Stimulated activated effector memory CD8-positive, alpha-beta T cell treated with anti-CD3 and anti-CD28 coated beads, Interleukin-12 subunit alpha, Interleukin-12 subunit beta, amount 100 ng/mL, for 72 hours (primary cell): ENCODE data around the gene EIF2S2.
A peak's percentile ranks its signal among the peaks of the same experiment; 100 is the strongest.
"Not testable (repeated sequence)": the region's sequence is repeated elsewhere in the genome, so short reads cannot be mapped to it uniquely, and the experiment has no call there.

Experiments used
- ATAC-seq: fragments of 150-1000 bp; cut with Tn5 transposase; 2 replicates; pipeline ENCODE4 v1.10.0; 2021
- DNase-seq, 2 donors: peaks; one replicate each; pipeline ENCODE4 v3.0.0; 2021 to 2022; ENCODE audit warnings: low spot score in 2 of 2
- H3K27ac Mint-ChIP-seq: one replicate; pipeline ENCODE4 v1.8.0; 2022; ENCODE audit warnings: mild to moderate bottlenecking, mixed read lengths
- H3K36me3 Mint-ChIP-seq: one replicate; pipeline ENCODE4 v1.8.0; 2022; ENCODE audit warnings: mild to moderate bottlenecking, mixed read lengths
- H3K4me1 Mint-ChIP-seq: one replicate; pipeline ENCODE4 v1.8.0; 2022; ENCODE audit warnings: mixed read lengths
- H3K4me3 Mint-ChIP-seq: one replicate; pipeline ENCODE4 v1.8.0; 2022; ENCODE audit warnings: mild to moderate bottlenecking, mixed read lengths
- H3K9me3 Mint-ChIP-seq: one replicate; pipeline ENCODE4 v1.8.0; 2022; ENCODE audit warnings: mixed read lengths

EIF2S2 gene

GRCh38 chr20:34111702-34112599, at the start of gene EIF2S2:
Gene EIF2S2 (minus strand): TSS chr20:34112243. CDS start chr20:34112110, 133 bp downstream.
- Mint-ChIP-seq H3K4me3 (peak within 1 kb of the TSS; percentile 95), H3K27ac (peak within 1 kb of the TSS; percentile 99), H3K9me3 (no peaks in the 10 kb centered on the region), H3K36me3 (peaks cover 57% of the 10 kb centered on the region), H3K4me1 (peaks cover 48% of the 10 kb centered on the region)
- ATAC-seq (peak; percentile 93), DNase-seq (peak; percentile 89 to 95)

- not testable (repeated sequence) for ATAC-seq
Measured at GRCh38 chr20:34157697-34158096, 45.7 kb upstream of the EIF2S2 start.

GRCh38 chr20:34155836-34156235, 43.8 kb upstream of the EIF2S2 start:
- DNase-seq (no peak), ATAC-seq (no peak)
- Mint-ChIP-seq H3K4me3 (no peak overlapping the region), H3K36me3 (no peaks in the 10 kb centered on the region), H3K9me3 (no peaks in the 10 kb centered on the region), H3K4me1 (peaks cover 7% of the 10 kb centered on the region), H3K27ac (no peak overlapping the region)

More at GRCh38 chr20:34157697-34158096, 45.7 kb upstream of the EIF2S2 start:
- H3K4me1 Mint-ChIP-seq, H3K27ac Mint-ChIP-seq, H3K36me3 Mint-ChIP-seq, H3K9me3 Mint-ChIP-seq, H3K4me3 Mint-ChIP-seq, DNase-seq: not testable (repeated sequence)

GRCh38 chr20:34153169-34153568, 41.1 kb upstream of the EIF2S2 start:
- not testable (repeated sequence) for DNase-seq, H3K9me3 Mint-ChIP-seq, ATAC-seq

GRCh38 chr20:34152073-34152472, 40.0 kb upstream of the EIF2S2 start:
- DNase-seq, ATAC-seq, H3K4me1 Mint-ChIP-seq: not testable (repeated sequence)

More at GRCh38 chr20:34153169-34153568, 41.1 kb upstream of the EIF2S2 start:
- H3K27ac Mint-ChIP-seq, H3K4me3 Mint-ChIP-seq, H3K4me1 Mint-ChIP-seq, H3K36me3 Mint-ChIP-seq: not testable (repeated sequence)

GRCh38 chr20:34150306-34151000, 38.4 kb upstream of the EIF2S2 start:
- ATAC-seq = no peak

More at GRCh38 chr20:34152073-34152472, 40.0 kb upstream of the EIF2S2 start:
- not testable (repeated sequence) for H3K36me3 Mint-ChIP-seq, H3K4me3 Mint-ChIP-seq, H3K9me3 Mint-ChIP-seq, H3K27ac Mint-ChIP-seq

GRCh38 chr20:34145280-34145819, 33.3 kb upstream of the EIF2S2 start:
- no peaks in the 10 kb centered on the region for H3K36me3 Mint-ChIP-seq
- no peaks in the 10 kb centered on the region for H3K4me1 Mint-ChIP-seq
- no peak overlapping the region for H3K4me3 Mint-ChIP-seq
- H3K27ac Mint-ChIP-seq = no peak overlapping the region
- no peak for DNase-seq
- H3K9me3 Mint-ChIP-seq = no peaks in the 10 kb centered on the region
- ATAC-seq = no peak

More at GRCh38 chr20:34150306-34151000, 38.4 kb upstream of the EIF2S2 start:
- no peak for DNase-seq
- H3K4me1 Mint-ChIP-seq = no peaks in the 10 kb centered on the region
- H3K36me3 Mint-ChIP-seq = no peaks in the 10 kb centered on the region
- no peaks in the 10 kb centered on the region for H3K9me3 Mint-ChIP-seq
- H3K27ac Mint-ChIP-seq = no peak overlapping the region
- H3K4me3 Mint-ChIP-seq = no peak overlapping the region

- H3K36me3 Mint-ChIP-seq = no peaks in the 10 kb centered on the region
- no peak for ATAC-seq
- DNase-seq = no peak
- no peak overlapping the region for H3K4me3 Mint-ChIP-seq
- H3K27ac Mint-ChIP-seq = no peak overlapping the region
- no peaks in the 10 kb centered on the region for H3K4me1 Mint-ChIP-seq
- no peaks in the 10 kb centered on the region for H3K9me3 Mint-ChIP-seq
Measured at GRCh38 chr20:34143951-34144350, 31.9 kb upstream of the EIF2S2 start.

GRCh38 chr20:34142121-34142520, 30.1 kb upstream of the EIF2S2 start:
- H3K27ac Mint-ChIP-seq = no peak overlapping the region
- DNase-seq (no peak), ATAC-seq (no peak)
- H3K36me3 Mint-ChIP-seq = no peaks in the 10 kb centered on the region
- no peak overlapping the region for H3K4me3 Mint-ChIP-seq
- no peaks in the 10 kb centered on the region for H3K4me1 Mint-ChIP-seq
- H3K9me3 Mint-ChIP-seq = no peaks in the 10 kb centered on the region

- Mint-ChIP-seq H3K9me3 (no peaks in the 10 kb centered on the region), H3K4me1 (no peaks in the 10 kb centered on the region), H3K36me3 (no peaks in the 10 kb centered on the region), H3K4me3 (no peak overlapping the region), H3K27ac (no peak overlapping the region)
- DNase-seq = no peak
- ATAC-seq = no peak
Measured at GRCh38 chr20:34141293-34141692, 29.2 kb upstream of the EIF2S2 start.

GRCh38 chr20:34135525-34136275, 23.7 kb upstream of the EIF2S2 start:
- not testable (repeated sequence) for DNase-seq, H3K9me3 Mint-ChIP-seq, H3K27ac Mint-ChIP-seq, H3K4me3 Mint-ChIP-seq, ATAC-seq, H3K4me1 Mint-ChIP-seq, H3K36me3 Mint-ChIP-seq

- not testable (repeated sequence) for H3K27ac Mint-ChIP-seq, H3K36me3 Mint-ChIP-seq, DNase-seq, H3K4me1 Mint-ChIP-seq, H3K9me3 Mint-ChIP-seq, ATAC-seq, H3K4me3 Mint-ChIP-seq
Measured at GRCh38 chr20:34133365-34133860, 21.4 kb upstream of the EIF2S2 start.

GRCh38 chr20:34132943-34133342, 20.9 kb upstream of the EIF2S2 start:
- H3K4me3 Mint-ChIP-seq, H3K27ac Mint-ChIP-seq, H3K36me3 Mint-ChIP-seq, H3K4me1 Mint-ChIP-seq, H3K9me3 Mint-ChIP-seq, ATAC-seq, DNase-seq: not testable (repeated sequence)

GRCh38 chr20:34132491-34132890, 20.4 kb upstream of the EIF2S2 start:
- H3K9me3 Mint-ChIP-seq, H3K27ac Mint-ChIP-seq, H3K4me3 Mint-ChIP-seq, H3K4me1 Mint-ChIP-seq, ATAC-seq, H3K36me3 Mint-ChIP-seq, DNase-seq: not testable (repeated sequence)

GRCh38 chr20:34131491-34131890, 19.4 kb upstream of the EIF2S2 start:
- Mint-ChIP-seq H3K4me1 (no peaks in the 10 kb centered on the region), H3K36me3 (no peaks in the 10 kb centered on the region), H3K4me3 (no peak overlapping the region), H3K27ac (no peak overlapping the region), H3K9me3 (no peaks in the 10 kb centered on the region)
- DNase-seq = no peak
- no peak for ATAC-seq
